GM12892 (cell line): ENCODE data around the gene SPG7.
"Not testable (repeated sequence)": the region's sequence is repeated elsewhere in the genome, so short reads cannot be mapped to it uniquely, and the experiment has no call there.

ENCODE experiments used
- POLR2A ChIP-seq: IDR thresholded peaks from 2 replicates; pipeline ENCODE4 v1.6.1; 2011; ENCODE audit warnings: low read depth, low read length, control low read depth
- POLR2AphosphoS5 ChIP-seq: IDR thresholded peaks from 2 replicates; pipeline ENCODE4 v1.6.1; 2011; ENCODE audit warnings: low read depth, low read length, control low read depth
- TAF1 ChIP-seq: IDR thresholded peaks from 2 replicates; pipeline ENCODE4 v1.6.1; 2011; ENCODE audit warnings: low read depth, mild to moderate bottlenecking, control low read depth, low read length, borderline replicate concordance

DNA sequence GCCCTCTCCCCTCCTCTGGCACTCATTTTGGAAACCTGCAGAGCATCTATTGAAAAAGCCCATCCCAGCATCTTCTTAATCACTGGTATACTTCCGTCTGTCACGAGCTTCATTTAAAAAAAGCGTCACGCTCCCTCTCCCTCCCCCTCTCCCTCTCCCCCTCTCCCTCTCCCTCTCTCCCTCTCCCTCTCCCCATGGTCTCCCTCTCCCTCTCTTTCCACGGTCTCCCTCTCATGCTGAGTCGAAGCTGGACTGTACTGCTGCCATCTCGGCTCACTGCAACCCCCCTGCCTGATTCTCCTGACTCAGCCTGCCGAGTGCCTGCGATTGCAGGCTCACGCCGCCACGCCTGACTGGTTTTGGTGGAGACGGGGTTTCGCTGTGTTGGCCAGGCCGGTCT is 46.3 kb upstream of the SPG7 start:
- TF ChIP-seq TAF1, POLR2A, POLR2AphosphoS5: not testable (repeated sequence)
